Mesenchymal stem cell (in vitro differentiated cells and primary cell): ENCODE data around the gene C1orf210.
A peak's percentile ranks its signal among the peaks of the same experiment; 100 is the strongest.

Source experiments
- DNase-seq: peaks from one replicate; pipeline ENCODE4 v3.0.0-alpha.2; 2013
- H2AFZ ChIP-seq: one replicate; pipeline ENCODE4 v1.6.1; 2013; ENCODE audit warnings: low read depth, mild to moderate bottlenecking, control low read depth, inconsistent platforms, low read length, moderate library complexity
- H2AK5ac ChIP-seq: 2 replicates; pipeline ENCODE4 v1.6.1; 2013; ENCODE audit warnings: low read length, moderate library complexity, mild to moderate bottlenecking, inconsistent platforms; ENCODE audit not compliant: severe bottlenecking
- H2BK120ac ChIP-seq: one replicate; pipeline ENCODE4 v1.6.1; 2013; ENCODE audit warnings: low read depth, mild to moderate bottlenecking, inconsistent platforms, low read length, moderate library complexity
- H2BK12ac ChIP-seq, 2 experiments: one replicate each; pipeline ENCODE4 v1.6.1; 2013; ENCODE audit warnings: inconsistent platforms in 2 of 2, low read length in 2 of 2, mild to moderate bottlenecking in 2 of 2, moderate library complexity in 2 of 2, control low read depth in 1 of 2
- H2BK15ac ChIP-seq: one replicate; pipeline ENCODE4 v1.6.1; 2013; ENCODE audit warnings: mild to moderate bottlenecking, low read depth, inconsistent platforms; ENCODE audit not compliant: poor library complexity, severe bottlenecking
- H2BK5ac ChIP-seq: 2 replicates; pipeline ENCODE4 v1.6.1; 2013; ENCODE audit warnings: low read depth, mild to moderate bottlenecking, low read length, control low read depth, inconsistent platforms; ENCODE audit not compliant: poor library complexity, severe bottlenecking
- H3K14ac ChIP-seq, 2 experiments: one replicate each; pipeline ENCODE4 v1.6.1; 2013; ENCODE audit warnings: inconsistent platforms in 2 of 2, low read length in 2 of 2, control low read depth in 1 of 2, mild to moderate bottlenecking in 1 of 2, moderate library complexity in 1 of 2
- H3K18ac ChIP-seq, 2 experiments: one replicate each; pipeline ENCODE4 v1.6.1; 2013; ENCODE audit warnings: inconsistent platforms in 2 of 2, low read length in 2 of 2, control low read depth in 1 of 2, low read depth in 1 of 2, mild to moderate bottlenecking in 1 of 2
- H3K23ac ChIP-seq, 2 experiments: one replicate each; pipeline ENCODE4 v1.6.1; 2013; ENCODE audit warnings: inconsistent platforms in 2 of 2, low read length in 2 of 2, mild to moderate bottlenecking in 2 of 2, moderate library complexity in 2 of 2, control low read depth in 1 of 2
- H3K27ac ChIP-seq: 2 replicates; pipeline ENCODE4 v1.5.1; 2013; ENCODE audit warnings: mild to moderate bottlenecking, moderate library complexity, low read length, control low read depth, inconsistent platforms; ENCODE audit not compliant: poor library complexity, severe bottlenecking
- H3K27me3 ChIP-seq, 2 experiments: 2 replicates each; pipeline versions ENCODE4 v1.6.1 to v1.7.0; 2013; ENCODE audit warnings: low read length in 2 of 2, mild to moderate bottlenecking in 2 of 2, moderate library complexity in 2 of 2, control low read depth in 1 of 2, inconsistent platforms in 1 of 2; ENCODE audit not compliant: control insufficient read depth in 1 of 2, insufficient read depth in 1 of 2
- H3K36me3 ChIP-seq, 2 experiments: 2 replicates each; pipeline versions ENCODE4 v1.6.1 to v1.7.0; 2013; ENCODE audit warnings: low read length in 2 of 2, control low read depth in 1 of 2, inconsistent platforms in 1 of 2, low read depth in 1 of 2, mild to moderate bottlenecking in 1 of 2; ENCODE audit not compliant: insufficient read depth in 2 of 2, control insufficient read depth in 1 of 2
- H3K4ac ChIP-seq, 2 experiments: one replicate each; pipeline ENCODE4 v1.6.1; 2013; ENCODE audit warnings: inconsistent platforms in 2 of 2, low read length in 2 of 2, mild to moderate bottlenecking in 2 of 2, moderate library complexity in 2 of 2, control low read depth in 1 of 2, low read depth in 1 of 2
- H3K4me1 ChIP-seq: 2 replicates; pipeline ENCODE4 v1.6.1; 2013; ENCODE audit warnings: low read depth, low read length, control low read depth; ENCODE audit not compliant: control insufficient read depth, insufficient read depth
- H3K4me2 ChIP-seq: 2 replicates; pipeline ENCODE4 v1.6.1; 2013; ENCODE audit warnings: low read length, mild to moderate bottlenecking, inconsistent platforms; ENCODE audit not compliant: poor library complexity, severe bottlenecking
- H3K4me3 ChIP-seq, 2 experiments: 2 replicates each; pipeline versions ENCODE4 v1.5.1 to v1.7.0; 2013; ENCODE audit warnings: low read length in 2 of 2, mild to moderate bottlenecking in 2 of 2, control low read depth in 1 of 2, low read depth in 1 of 2; ENCODE audit not compliant: insufficient read depth in 1 of 2
- H3K79me1 ChIP-seq: replicated peaks from 2 replicates; pipeline ENCODE4 v1.6.1; 2013; ENCODE audit warnings: mild to moderate bottlenecking, control low read depth, low read length, inconsistent platforms; ENCODE audit not compliant: poor library complexity, severe bottlenecking
- H3K9ac ChIP-seq: 2 replicates; pipeline ENCODE4 v1.7.0; 2013; ENCODE audit warnings: mild to moderate bottlenecking, low read length, moderate library complexity
- H3K9me3 ChIP-seq: 2 replicates; pipeline ENCODE4 v1.7.0; 2013; ENCODE audit warnings: mild to moderate bottlenecking, low read length; ENCODE audit not compliant: control insufficient read depth
- H4K8ac ChIP-seq: one replicate; pipeline ENCODE4 v1.6.1; 2013; ENCODE audit warnings: inconsistent platforms, mild to moderate bottlenecking, low read length, moderate library complexity
- H4K91ac ChIP-seq: one replicate; pipeline ENCODE4 v1.6.1; 2013; ENCODE audit warnings: mild to moderate bottlenecking, low read length, inconsistent platforms
- WGBS: methylation state at CpG from one replicate; pipeline ENCODE4 v1.1.7; 2013; ENCODE audit warnings: mixed read lengths; 5-methylcytosine and 5-hydroxymethylcytosine counted together

The C1orf210 gene

DNA sequence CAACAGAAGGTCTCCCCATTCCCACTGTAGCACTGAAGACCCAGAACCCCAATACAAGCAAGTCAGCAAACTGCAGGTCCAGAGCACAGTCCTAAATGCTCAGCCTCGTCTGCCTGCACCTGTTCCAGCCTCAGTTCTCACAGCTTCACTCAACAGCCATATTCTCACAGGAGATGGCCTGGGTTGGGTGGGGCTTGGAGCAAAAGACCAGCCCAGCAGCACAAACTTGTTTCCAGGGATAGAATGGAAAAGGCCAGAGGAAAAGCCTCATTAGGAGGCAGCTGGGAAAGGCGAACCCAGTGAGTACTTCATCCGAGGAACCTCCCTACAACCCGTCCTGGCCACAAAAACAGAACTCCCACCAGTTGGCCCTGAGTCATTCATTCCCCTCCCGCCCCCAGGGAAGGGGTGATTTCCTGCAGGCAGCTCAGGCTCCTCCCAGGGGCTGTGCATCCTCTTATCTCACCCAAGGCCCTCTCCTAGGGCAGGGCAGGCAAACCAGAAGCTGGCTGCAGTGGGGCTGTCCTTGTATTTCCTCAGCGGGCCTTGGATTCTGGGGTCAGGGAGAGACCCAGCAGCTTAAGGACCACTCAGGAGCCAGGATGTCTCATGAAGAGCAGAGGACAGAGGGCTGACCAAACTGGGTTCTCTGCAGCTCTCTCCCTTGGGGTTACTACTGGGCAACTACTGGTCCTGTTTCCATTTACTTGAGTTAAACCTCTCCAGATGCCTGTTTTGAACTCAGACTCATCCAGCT is 44.8 kb upstream of the C1orf210 start:
- Histone ChIP-seq H3K27me3 (peaks cover 0 to 6% of the 10 kb centered on the region in 2 experiments), H4K8ac (peak overlapping the region; percentile 85), H3K23ac (no peak overlapping the region), H2BK5ac (no peak overlapping the region), H2BK15ac (peak overlapping the region; percentile 12), H3K27ac (no peak overlapping the region), H2AFZ (peak overlapping the region; percentile 32), H3K79me1 (no peaks in the 10 kb centered on the region), H3K36me3 (no peaks in the 10 kb centered on the region), H3K4me2 (no peak overlapping the region), H3K14ac (no peak overlapping the region), H3K4me3 (no peak overlapping the region), H2BK120ac (no peak overlapping the region), H3K4ac (no peak overlapping the region), H4K91ac (no peak overlapping the region), H2AK5ac (no peak overlapping the region), H2BK12ac (peak overlapping the region in 1 of 2 experiments; percentile 3), H3K9ac (peak overlapping the region; percentile 36), H3K4me1 (peaks cover 7% of the 10 kb centered on the region), H3K9me3 (peaks cover 18% of the 10 kb centered on the region), H3K18ac (no peak overlapping the region)
- WGBS = 16% methylated on average over 5 of the region's 6 CpGs
- peak; percentile 72 for DNase-seq

GRCh38 chr1:43327549-43328292 is 42.3 kb upstream of the C1orf210 start:
- Histone ChIP-seq H3K4ac (no peak overlapping the region), H2BK5ac (no peak overlapping the region), H2BK12ac (no peak overlapping the region), H3K14ac (no peak overlapping the region), H3K4me2 (no peak overlapping the region), H3K79me1 (no peaks in the 10 kb centered on the region), H3K23ac (no peak overlapping the region), H3K27ac (no peak overlapping the region), H2BK15ac (no peak overlapping the region), H3K4me1 (peaks cover 7% of the 10 kb centered on the region), H4K8ac (no peak overlapping the region), H3K27me3 (no peaks in the 10 kb centered on the region), H3K18ac (no peak overlapping the region), H2AK5ac (no peak overlapping the region), H3K9me3 (peaks cover 34% of the 10 kb centered on the region), H3K9ac (no peak overlapping the region), H4K91ac (no peak overlapping the region), H3K36me3 (no peaks in the 10 kb centered on the region), H2BK120ac (no peak overlapping the region), H3K4me3 (no peak overlapping the region), H2AFZ (no peak overlapping the region)
- WGBS = no CpG with 5 or more reads among the region's 1 CpG
- DNase-seq = no peak

- no peak overlapping the region for H2BK5ac ChIP-seq
- no peak for DNase-seq
- no peak overlapping the region for H4K91ac ChIP-seq
Measured at GRCh38 chr1:43325381-43325780, 40.0 kb upstream of the C1orf210 start.

GRCh38 chr1:43324810-43325209 is 39.4 kb upstream of the C1orf210 start:
- DNase-seq = no peak
- 97% methylated on average over 1 of the region's 1 CpG for WGBS
- peaks cover 34% of the 10 kb centered on the region for H3K9me3 ChIP-seq
- H3K36me3 ChIP-seq = no peaks in the 10 kb centered on the region
- H3K27me3 ChIP-seq = no peaks in the 10 kb centered on the region
- H2BK5ac ChIP-seq = no peak overlapping the region
- no peak overlapping the region for H2BK12ac ChIP-seq
- no peak overlapping the region for H3K14ac ChIP-seq
- H3K4me3 ChIP-seq = no peak overlapping the region
- H3K9ac ChIP-seq = no peak overlapping the region
- no peak overlapping the region for H3K23ac ChIP-seq
- H2BK120ac ChIP-seq = no peak overlapping the region
- H3K4me2 ChIP-seq = no peak overlapping the region
- no peak overlapping the region for H3K4ac ChIP-seq
- H3K4me1 ChIP-seq = peaks cover 3% of the 10 kb centered on the region
- H4K91ac ChIP-seq = no peak overlapping the region
- H3K18ac ChIP-seq = no peak overlapping the region
- no peak overlapping the region for H2BK15ac ChIP-seq
- no peak overlapping the region for H4K8ac ChIP-seq
- no peak overlapping the region for H2AFZ ChIP-seq
- no peak overlapping the region for H3K27ac ChIP-seq
- no peak overlapping the region for H2AK5ac ChIP-seq
- H3K79me1 ChIP-seq = no peaks in the 10 kb centered on the region

More at GRCh38 chr1:43325381-43325780, 40.0 kb upstream of the C1orf210 start:
- H3K36me3 ChIP-seq = no peaks in the 10 kb centered on the region
- no peak overlapping the region for H4K8ac ChIP-seq
- H3K18ac ChIP-seq = no peak overlapping the region
- H3K4me1 ChIP-seq = peaks cover 9% of the 10 kb centered on the region
- no peak overlapping the region for H3K4me2 ChIP-seq
- H3K27me3 ChIP-seq = no peaks in the 10 kb centered on the region
- H3K23ac ChIP-seq = no peak overlapping the region
- H2AK5ac ChIP-seq = no peak overlapping the region
- peaks cover 34% of the 10 kb centered on the region for H3K9me3 ChIP-seq
- H2BK15ac ChIP-seq = no peak overlapping the region
- no peak overlapping the region for H3K14ac ChIP-seq
- H3K27ac ChIP-seq = no peak overlapping the region
- H3K9ac ChIP-seq = no peak overlapping the region
- H3K4ac ChIP-seq = no peak overlapping the region
- no peak overlapping the region for H3K4me3 ChIP-seq
- H3K79me1 ChIP-seq = no peaks in the 10 kb centered on the region
- no peak overlapping the region for H2BK120ac ChIP-seq
- no peak overlapping the region for H2BK12ac ChIP-seq
- no peak overlapping the region for H2AFZ ChIP-seq
